ENCODE results near the gene PXDC1.

Gene PXDC1

GRCh38 chr6:3749977-3750316 is 1.6 kb downstream of the PXDC1 start:
- H3K4me3 ChIP-seq (IDR thresholded peaks at IDR 0.05; ENCODE audit: insufficient read depth, low read depth, low read length): no peak overlapping the region
- H3K4me1 ChIP-seq (ENCODE audit: low read depth, poor library complexity, severe bottlenecking): no peaks in the 10 kb centered on the region
- H2AFZ ChIP-seq (ENCODE audit: low read depth): no peak overlapping the region
- no peaks in the 10 kb centered on the region for H3K36me3 ChIP-seq (ENCODE audit: insufficient read depth)
- no peak overlapping the region for H3K27ac ChIP-seq
- H3K4me2 ChIP-seq: no peak overlapping the region
- no peaks in the 10 kb centered on the region for H4K20me1 ChIP-seq (ENCODE audit: insufficient read depth)
- TF ChIP-seq CTCF (conservative IDR thresholded peaks at IDR 0.05; ENCODE audit: low read depth, low read length): no peak
- no peaks in the 10 kb centered on the region for H3K27me3 ChIP-seq (ENCODE audit: insufficient read depth, low read depth)
- H3K79me2 ChIP-seq (ENCODE audit: insufficient read depth, low read depth): no peaks in the 10 kb centered on the region
- no peak overlapping the region for H3K9ac ChIP-seq

- Histone ChIP-seq H3K27ac (no peak overlapping the region), H3K36me3 (ENCODE audit: insufficient read depth) (no peaks in the 10 kb centered on the region), H3K4me3 (IDR thresholded peaks at IDR 0.05; ENCODE audit: insufficient read depth, low read depth, low read length) (no peak overlapping the region), H3K27me3 (ENCODE audit: insufficient read depth, low read depth) (no peaks in the 10 kb centered on the region), H4K20me1 (ENCODE audit: insufficient read depth) (no peaks in the 10 kb centered on the region), H3K4me1 (ENCODE audit: low read depth, poor library complexity, severe bottlenecking) (no peaks in the 10 kb centered on the region), H2AFZ (ENCODE audit: low read depth) (no peak overlapping the region), H3K79me2 (ENCODE audit: insufficient read depth, low read depth) (no peaks in the 10 kb centered on the region), H3K9ac (no peak overlapping the region), H3K4me2 (no peak overlapping the region)
- no peak for TF ChIP-seq CTCF (conservative IDR thresholded peaks at IDR 0.05; ENCODE audit: low read depth, low read length)
Observed at GRCh38 chr6:3749067-3749841, 2.3 kb downstream of the PXDC1 start.

GRCh38 chr6:3748208-3749066 is 3.1 kb downstream of the PXDC1 start:
- H3K27me3 ChIP-seq (ENCODE audit: insufficient read depth, low read depth): no peaks in the 10 kb centered on the region
- H3K4me2 ChIP-seq: no peak overlapping the region
- H3K27ac ChIP-seq: no peak overlapping the region
- H3K9ac ChIP-seq: no peak overlapping the region
- H3K36me3 ChIP-seq (ENCODE audit: insufficient read depth): no peaks in the 10 kb centered on the region
- H2AFZ ChIP-seq (ENCODE audit: low read depth): no peak overlapping the region
- H3K4me3 ChIP-seq (IDR thresholded peaks at IDR 0.05; ENCODE audit: insufficient read depth, low read depth, low read length): no peak overlapping the region
- no peaks in the 10 kb centered on the region for H3K79me2 ChIP-seq (ENCODE audit: insufficient read depth, low read depth)
- peak; percentile 54 for TF ChIP-seq CTCF (conservative IDR thresholded peaks at IDR 0.05; ENCODE audit: low read depth, low read length)
- H4K20me1 ChIP-seq (ENCODE audit: insufficient read depth): no peaks in the 10 kb centered on the region
- no peaks in the 10 kb centered on the region for H3K4me1 ChIP-seq (ENCODE audit: low read depth, poor library complexity, severe bottlenecking)

GRCh38 chr6:3747100-3747737 is 4.3 kb downstream of the PXDC1 start:
- no peaks in the 10 kb centered on the region for H3K79me2 ChIP-seq (ENCODE audit: insufficient read depth, low read depth)
- H3K4me3 ChIP-seq (IDR thresholded peaks at IDR 0.05; ENCODE audit: insufficient read depth, low read depth, low read length): no peak overlapping the region
- H2AFZ ChIP-seq (ENCODE audit: low read depth): no peak overlapping the region
- no peak overlapping the region for H3K9ac ChIP-seq
- no peak overlapping the region for H3K27ac ChIP-seq
- no peak overlapping the region for H3K4me2 ChIP-seq
- no peaks in the 10 kb centered on the region for H3K27me3 ChIP-seq (ENCODE audit: insufficient read depth, low read depth)
- no peaks in the 10 kb centered on the region for H4K20me1 ChIP-seq (ENCODE audit: insufficient read depth)
- peaks cover 6% of the 10 kb centered on the region for H3K4me1 ChIP-seq (ENCODE audit: low read depth, poor library complexity, severe bottlenecking)
- H3K36me3 ChIP-seq (ENCODE audit: insufficient read depth): no peaks in the 10 kb centered on the region
- TF ChIP-seq CTCF (conservative IDR thresholded peaks at IDR 0.05; ENCODE audit: low read depth, low read length): no peak

Data from KMS-11 (cell line).